Hepatocyte (in vitro differentiated cells): ENCODE data around the gene CDC123. TPM values are rescaled to one million over a fixed set of nuclear protein-coding genes. Genes with fewer than 3 reads are reported as not detected.

Experiments
- DNase-seq: peaks from one replicate; pipeline ENCODE4 v3.0.0-alpha.2; 2016; ENCODE audit warnings: low spot score
- H2AFZ ChIP-seq: fragments of 200-600 bp; sonication (generic); 2 replicates; pipeline ENCODE4 v1.6.0; 2016; ENCODE audit warnings: antibody characterized with exemption, mild to moderate bottlenecking
- H3K27ac ChIP-seq: fragments of 200-600 bp; sonication (generic); 2 replicates; pipeline ENCODE4 v1.5.1; 2016; ENCODE audit warnings: mild to moderate bottlenecking
- H3K27me3 ChIP-seq: fragments of 200-600 bp; sonication (generic); 2 replicates; pipeline ENCODE4 v1.6.1; 2016
- H3K36me3 ChIP-seq: fragments of 200-600 bp; sonication (generic); replicated peaks from 2 replicates; pipeline ENCODE4 v1.5.1; 2016; ENCODE audit warnings: low read depth; ENCODE audit not compliant: insufficient read depth
- H3K4me1 ChIP-seq: fragments of 200-600 bp; sonication (generic); 2 replicates; pipeline ENCODE4 v1.5.1; 2016; ENCODE audit warnings: mild to moderate bottlenecking, moderate library complexity; ENCODE audit not compliant: insufficient read depth
- H3K4me2 ChIP-seq: fragments of 200-600 bp; sonication (generic); 2 replicates; pipeline ENCODE4 v1.6.0; 2016
- H3K4me3 ChIP-seq: fragments of 200-600 bp; sonication (generic); 2 replicates; pipeline ENCODE4 v1.5.1; 2016; ENCODE audit warnings: mild to moderate bottlenecking
- H3K79me2 ChIP-seq: fragments of 200-600 bp; sonication (generic); 2 replicates; pipeline ENCODE4 v1.6.0; 2017; ENCODE audit warnings: mild to moderate bottlenecking
- H3K9me2 ChIP-seq: fragments of 200-600 bp; sonication (generic); replicated peaks from 2 replicates; pipeline ENCODE4 v1.6.0; 2017; ENCODE audit warnings: mild to moderate bottlenecking; ENCODE audit not compliant: insufficient read depth
- H3K9me3 ChIP-seq: fragments of 200-600 bp; sonication (generic); 2 replicates; pipeline ENCODE4 v1.5.1; 2016; ENCODE audit warnings: low read depth, mild to moderate bottlenecking
- H4K20me1 ChIP-seq: fragments of 200-600 bp; sonication (generic); 2 replicates; pipeline ENCODE4 v1.6.0; 2016; ENCODE audit warnings: mild to moderate bottlenecking; ENCODE audit not compliant: insufficient read depth, poor library complexity, severe bottlenecking
- EZH2 ChIP-seq: fragments of 200-600 bp; sonication (generic); IDR thresholded peaks from 2 replicates; pipeline ENCODE4 v1.6.1; 2016; ENCODE audit warnings: antibody characterized with exemption, mild to moderate bottlenecking, borderline replicate concordance
- EZH2phosphoT487 ChIP-seq: fragments of 200-600 bp; sonication (generic); IDR thresholded peaks from one replicate; pipeline ENCODE4 v1.6.1; 2018; ENCODE audit warnings: antibody characterized with exemption, mild to moderate bottlenecking, low read depth, moderate library complexity; ENCODE audit not compliant: unreplicated experiment, severe bottlenecking
- WGBS: methylation state at CpG from one replicate; pipeline ENCODE4 v1.1.6; 2016; ENCODE audit warnings: low lambda C conversion rate; ENCODE audit errors: missing lambda C conversion rate; 5-methylcytosine and 5-hydroxymethylcytosine counted together
- polyA plus RNA-seq: library from polyadenylated mRNA; unstranded; fragments of >200 nt; fragmentation: Nextera tagmentation; extraction: Ambion mirVana; gene quantifications from 2 replicates; pipeline ENCODE4 v1.2.1, GENCODE V29; 2016
- total RNA-seq: library from RNA; depleted of rRNA; stranded (reverse); fragments of >200 nt; gene quantifications from 2 replicates; pipeline ENCODE4 v1.2.3, GENCODE V29; 2014
- TF ChIP-seq, protein P1 (sequence below): fragments of 200-600 bp; sonication (generic); IDR thresholded peaks from 2 replicates; pipeline ENCODE4 v1.5.1; 2016; ENCODE audit warnings: antibody characterized with exemption, mild to moderate bottlenecking; ENCODE audit not compliant: poor library complexity

The CDC123 gene, protein sequence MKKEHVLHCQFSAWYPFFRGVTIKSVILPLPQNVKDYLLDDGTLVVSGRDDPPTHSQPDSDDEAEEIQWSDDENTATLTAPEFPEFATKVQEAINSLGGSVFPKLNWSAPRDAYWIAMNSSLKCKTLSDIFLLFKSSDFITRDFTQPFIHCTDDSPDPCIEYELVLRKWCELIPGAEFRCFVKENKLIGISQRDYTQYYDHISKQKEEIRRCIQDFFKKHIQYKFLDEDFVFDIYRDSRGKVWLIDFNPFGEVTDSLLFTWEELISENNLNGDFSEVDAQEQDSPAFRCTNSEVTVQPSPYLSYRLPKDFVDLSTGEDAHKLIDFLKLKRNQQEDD
- total RNA-seq = 84.4 and 104 TPM in 2 replicates
- polyA plus RNA-seq = 92.3 and 100 TPM in 2 replicates

DNA sequence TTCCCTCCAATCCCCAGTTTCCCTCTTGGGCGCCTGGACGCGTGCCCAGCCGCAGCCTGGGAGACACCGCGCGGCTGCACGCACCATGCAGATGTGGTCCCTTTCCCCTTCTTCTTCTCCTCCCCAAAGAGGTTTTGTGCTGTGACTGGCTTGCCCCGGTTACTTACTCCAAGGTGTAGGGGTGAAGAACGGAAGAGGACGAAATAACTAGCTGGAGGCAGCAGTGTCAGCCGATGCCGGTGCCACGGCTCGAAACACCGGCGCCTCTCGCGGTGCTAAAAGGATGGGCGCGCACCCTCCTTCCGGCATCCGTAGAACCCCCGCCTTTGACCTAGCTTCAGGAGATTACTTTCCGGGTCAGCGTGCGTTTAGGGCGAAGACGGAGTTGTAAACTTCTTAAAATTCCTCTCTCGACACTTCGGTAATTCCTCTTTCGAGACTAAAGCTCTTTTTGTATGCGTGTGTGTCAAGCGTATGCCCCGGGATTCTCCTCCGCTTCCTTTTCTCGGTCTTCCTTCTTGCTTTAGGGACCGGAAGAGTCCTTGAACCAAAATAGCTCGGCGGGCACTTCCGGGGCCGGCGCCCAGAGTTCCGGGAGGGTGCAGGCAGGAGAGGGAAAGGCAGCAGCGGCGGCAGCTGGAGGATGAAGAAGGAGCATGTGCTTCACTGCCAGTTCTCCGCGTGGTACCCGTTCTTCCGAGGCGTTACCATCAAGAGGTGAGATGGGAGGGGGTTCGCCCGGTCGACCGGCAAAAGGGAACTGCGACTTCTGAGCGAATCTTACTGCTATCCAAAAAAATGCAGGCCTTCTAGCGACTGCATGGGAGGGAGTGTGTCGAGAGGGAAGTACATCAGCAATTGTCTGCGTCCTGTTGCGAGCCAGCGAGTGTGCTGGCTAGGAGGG is at the start of gene CDC123, which contains the start of gene NUDT5:
Gene CDC123 (plus strand): TSS at position 586 of the 904 bp plus-strand sequence. CDS start 58 bp downstream, at position 644.
Gene NUDT5 (minus strand): TSS at position 289 of the 904 bp plus-strand sequence. CDS start 9,600 bp downstream, outside the sequence.
- Histone ChIP-seq H3K9me2 (no peaks in the 10 kb centered on the region), H3K4me1 (peaks cover 12% of the 10 kb centered on the region), H4K20me1 (no peaks in the 10 kb centered on the region), H2AFZ (peak within 1 kb of the TSS; percentile 100), H3K36me3 (no peaks in the 10 kb centered on the region), H3K4me3 (peak within 1 kb of the TSS; percentile 69), H3K4me2 (peak within 1 kb of the TSS; percentile 96), H3K27me3 (no peaks in the 10 kb centered on the region), H3K79me2 (peaks cover 89% of the 10 kb centered on the region), H3K9me3 (no peaks in the 10 kb centered on the region), H3K27ac (peak within 1 kb of the TSS; percentile 98)
- TF ChIP-seq EZH2phosphoT487 (no peak), EZH2 (no peak)
- TF ChIP-seq, protein P1, sequence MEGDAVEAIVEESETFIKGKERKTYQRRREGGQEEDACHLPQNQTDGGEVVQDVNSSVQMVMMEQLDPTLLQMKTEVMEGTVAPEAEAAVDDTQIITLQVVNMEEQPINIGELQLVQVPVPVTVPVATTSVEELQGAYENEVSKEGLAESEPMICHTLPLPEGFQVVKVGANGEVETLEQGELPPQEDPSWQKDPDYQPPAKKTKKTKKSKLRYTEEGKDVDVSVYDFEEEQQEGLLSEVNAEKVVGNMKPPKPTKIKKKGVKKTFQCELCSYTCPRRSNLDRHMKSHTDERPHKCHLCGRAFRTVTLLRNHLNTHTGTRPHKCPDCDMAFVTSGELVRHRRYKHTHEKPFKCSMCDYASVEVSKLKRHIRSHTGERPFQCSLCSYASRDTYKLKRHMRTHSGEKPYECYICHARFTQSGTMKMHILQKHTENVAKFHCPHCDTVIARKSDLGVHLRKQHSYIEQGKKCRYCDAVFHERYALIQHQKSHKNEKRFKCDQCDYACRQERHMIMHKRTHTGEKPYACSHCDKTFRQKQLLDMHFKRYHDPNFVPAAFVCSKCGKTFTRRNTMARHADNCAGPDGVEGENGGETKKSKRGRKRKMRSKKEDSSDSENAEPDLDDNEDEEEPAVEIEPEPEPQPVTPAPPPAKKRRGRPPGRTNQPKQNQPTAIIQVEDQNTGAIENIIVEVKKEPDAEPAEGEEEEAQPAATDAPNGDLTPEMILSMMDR = no peak
- WGBS = 1% methylated on average over 62 of the region's 62 CpGs
- DNase-seq = peak; percentile 94

DNA sequence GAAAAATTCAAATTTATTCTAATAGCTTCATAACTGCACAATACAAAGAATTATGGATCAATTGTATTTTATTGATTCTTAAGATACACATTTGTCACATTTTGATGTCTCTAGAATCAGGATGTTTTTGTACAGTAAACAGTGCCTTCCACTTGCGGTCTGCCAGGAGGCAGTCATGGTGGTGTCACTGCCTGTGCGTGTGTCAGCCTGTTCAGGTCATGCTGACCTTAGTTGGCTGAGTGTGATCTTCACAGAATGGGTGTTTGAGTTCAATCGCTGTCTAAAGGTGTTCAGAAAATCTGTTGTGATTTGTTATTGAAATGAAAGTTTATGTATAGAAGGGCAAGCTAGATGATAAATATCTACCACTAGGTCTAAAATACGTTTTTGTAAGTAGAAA is 45.8 kb upstream of the CDC123 start:
- H3K79me2 ChIP-seq = no peaks in the 10 kb centered on the region
- H3K27ac ChIP-seq = no peak overlapping the region
- no peak for DNase-seq
- no peak overlapping the region for H2AFZ ChIP-seq
- H4K20me1 ChIP-seq = no peaks in the 10 kb centered on the region
- H3K9me2 ChIP-seq = no peaks in the 10 kb centered on the region
- H3K4me2 ChIP-seq = no peak overlapping the region
- H3K4me3 ChIP-seq = no peak overlapping the region
- TF ChIP-seq EZH2 (no peak), EZH2phosphoT487 (no peak)
- TF ChIP-seq, protein P1 = no peak
- WGBS = 81% methylated on average over 4 of the region's 4 CpGs
- H3K4me1 ChIP-seq = no peaks in the 10 kb centered on the region
- no peaks in the 10 kb centered on the region for H3K27me3 ChIP-seq
- H3K36me3 ChIP-seq = no peaks in the 10 kb centered on the region
- H3K9me3 ChIP-seq = no peaks in the 10 kb centered on the region

DNA sequence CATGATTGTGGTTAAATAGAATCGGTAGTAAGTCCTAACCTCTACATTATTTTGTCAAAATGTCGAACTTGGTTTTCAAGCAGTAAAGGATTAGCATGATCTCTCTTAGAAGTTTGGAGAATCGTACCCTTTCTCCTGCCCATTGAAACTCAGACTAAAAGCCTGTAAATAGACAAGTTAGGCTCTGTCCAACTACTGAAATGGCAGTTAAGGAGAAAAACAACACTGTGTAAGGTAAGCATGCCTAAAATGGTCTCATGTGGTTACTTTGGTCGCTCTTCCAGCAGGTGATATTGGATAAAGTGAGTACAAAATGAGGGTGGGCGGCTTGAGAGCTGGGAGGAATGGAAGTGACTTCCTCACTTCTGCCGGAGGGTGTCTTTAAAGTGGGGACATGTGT is 41.5 kb upstream of the CDC123 start:
- no peak for DNase-seq
- no peak overlapping the region for H2AFZ ChIP-seq
- H3K36me3 ChIP-seq = no peaks in the 10 kb centered on the region
- no peaks in the 10 kb centered on the region for H3K9me3 ChIP-seq
- TF ChIP-seq EZH2phosphoT487 (no peak), EZH2 (no peak)
- TF ChIP-seq, protein P1 = no peak
- no peaks in the 10 kb centered on the region for H3K27me3 ChIP-seq
- H4K20me1 ChIP-seq = no peaks in the 10 kb centered on the region
- no peaks in the 10 kb centered on the region for H3K9me2 ChIP-seq
- H3K4me3 ChIP-seq = no peak overlapping the region
- no peak overlapping the region for H3K4me2 ChIP-seq
- H3K4me1 ChIP-seq = no peaks in the 10 kb centered on the region
- 85% methylated on average over 6 of the region's 6 CpGs for WGBS
- H3K27ac ChIP-seq = no peak overlapping the region
- no peaks in the 10 kb centered on the region for H3K79me2 ChIP-seq
